ENCODE data around the gene PLA2G5. TPM values are rescaled to one million over a fixed set of nuclear protein-coding genes. Genes with fewer than 3 reads are reported as not detected.

The PLA2G5 gene
- total and polyA plus RNA-seq, 2 of the 8 experiments (the other 6 are each of a cell fraction or from before 2014, with no cell fraction given): 0.05 TPM; not detected in 1

DNA sequence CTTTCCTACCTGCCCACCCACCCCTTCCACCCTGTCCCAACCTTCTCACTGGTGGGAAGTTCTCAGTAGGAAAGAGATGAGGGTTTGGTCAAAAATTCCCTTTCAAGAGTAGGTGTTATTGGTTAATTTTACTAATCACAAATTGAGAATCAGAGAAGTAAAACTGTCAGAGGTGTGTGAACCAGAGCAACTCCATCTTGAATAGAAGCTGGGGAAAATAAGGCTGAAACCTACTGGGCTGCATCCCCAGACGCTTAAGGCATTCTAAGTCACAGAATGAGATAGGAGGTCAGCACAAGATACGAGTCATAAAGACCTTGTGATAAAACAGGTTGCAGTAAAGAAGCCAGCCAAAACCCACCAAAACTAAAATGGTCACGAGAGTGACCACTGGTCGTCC lies 37.8 kb downstream of the PLA2G5 start (continued):
- TF ChIP-seq, protein P1, sequence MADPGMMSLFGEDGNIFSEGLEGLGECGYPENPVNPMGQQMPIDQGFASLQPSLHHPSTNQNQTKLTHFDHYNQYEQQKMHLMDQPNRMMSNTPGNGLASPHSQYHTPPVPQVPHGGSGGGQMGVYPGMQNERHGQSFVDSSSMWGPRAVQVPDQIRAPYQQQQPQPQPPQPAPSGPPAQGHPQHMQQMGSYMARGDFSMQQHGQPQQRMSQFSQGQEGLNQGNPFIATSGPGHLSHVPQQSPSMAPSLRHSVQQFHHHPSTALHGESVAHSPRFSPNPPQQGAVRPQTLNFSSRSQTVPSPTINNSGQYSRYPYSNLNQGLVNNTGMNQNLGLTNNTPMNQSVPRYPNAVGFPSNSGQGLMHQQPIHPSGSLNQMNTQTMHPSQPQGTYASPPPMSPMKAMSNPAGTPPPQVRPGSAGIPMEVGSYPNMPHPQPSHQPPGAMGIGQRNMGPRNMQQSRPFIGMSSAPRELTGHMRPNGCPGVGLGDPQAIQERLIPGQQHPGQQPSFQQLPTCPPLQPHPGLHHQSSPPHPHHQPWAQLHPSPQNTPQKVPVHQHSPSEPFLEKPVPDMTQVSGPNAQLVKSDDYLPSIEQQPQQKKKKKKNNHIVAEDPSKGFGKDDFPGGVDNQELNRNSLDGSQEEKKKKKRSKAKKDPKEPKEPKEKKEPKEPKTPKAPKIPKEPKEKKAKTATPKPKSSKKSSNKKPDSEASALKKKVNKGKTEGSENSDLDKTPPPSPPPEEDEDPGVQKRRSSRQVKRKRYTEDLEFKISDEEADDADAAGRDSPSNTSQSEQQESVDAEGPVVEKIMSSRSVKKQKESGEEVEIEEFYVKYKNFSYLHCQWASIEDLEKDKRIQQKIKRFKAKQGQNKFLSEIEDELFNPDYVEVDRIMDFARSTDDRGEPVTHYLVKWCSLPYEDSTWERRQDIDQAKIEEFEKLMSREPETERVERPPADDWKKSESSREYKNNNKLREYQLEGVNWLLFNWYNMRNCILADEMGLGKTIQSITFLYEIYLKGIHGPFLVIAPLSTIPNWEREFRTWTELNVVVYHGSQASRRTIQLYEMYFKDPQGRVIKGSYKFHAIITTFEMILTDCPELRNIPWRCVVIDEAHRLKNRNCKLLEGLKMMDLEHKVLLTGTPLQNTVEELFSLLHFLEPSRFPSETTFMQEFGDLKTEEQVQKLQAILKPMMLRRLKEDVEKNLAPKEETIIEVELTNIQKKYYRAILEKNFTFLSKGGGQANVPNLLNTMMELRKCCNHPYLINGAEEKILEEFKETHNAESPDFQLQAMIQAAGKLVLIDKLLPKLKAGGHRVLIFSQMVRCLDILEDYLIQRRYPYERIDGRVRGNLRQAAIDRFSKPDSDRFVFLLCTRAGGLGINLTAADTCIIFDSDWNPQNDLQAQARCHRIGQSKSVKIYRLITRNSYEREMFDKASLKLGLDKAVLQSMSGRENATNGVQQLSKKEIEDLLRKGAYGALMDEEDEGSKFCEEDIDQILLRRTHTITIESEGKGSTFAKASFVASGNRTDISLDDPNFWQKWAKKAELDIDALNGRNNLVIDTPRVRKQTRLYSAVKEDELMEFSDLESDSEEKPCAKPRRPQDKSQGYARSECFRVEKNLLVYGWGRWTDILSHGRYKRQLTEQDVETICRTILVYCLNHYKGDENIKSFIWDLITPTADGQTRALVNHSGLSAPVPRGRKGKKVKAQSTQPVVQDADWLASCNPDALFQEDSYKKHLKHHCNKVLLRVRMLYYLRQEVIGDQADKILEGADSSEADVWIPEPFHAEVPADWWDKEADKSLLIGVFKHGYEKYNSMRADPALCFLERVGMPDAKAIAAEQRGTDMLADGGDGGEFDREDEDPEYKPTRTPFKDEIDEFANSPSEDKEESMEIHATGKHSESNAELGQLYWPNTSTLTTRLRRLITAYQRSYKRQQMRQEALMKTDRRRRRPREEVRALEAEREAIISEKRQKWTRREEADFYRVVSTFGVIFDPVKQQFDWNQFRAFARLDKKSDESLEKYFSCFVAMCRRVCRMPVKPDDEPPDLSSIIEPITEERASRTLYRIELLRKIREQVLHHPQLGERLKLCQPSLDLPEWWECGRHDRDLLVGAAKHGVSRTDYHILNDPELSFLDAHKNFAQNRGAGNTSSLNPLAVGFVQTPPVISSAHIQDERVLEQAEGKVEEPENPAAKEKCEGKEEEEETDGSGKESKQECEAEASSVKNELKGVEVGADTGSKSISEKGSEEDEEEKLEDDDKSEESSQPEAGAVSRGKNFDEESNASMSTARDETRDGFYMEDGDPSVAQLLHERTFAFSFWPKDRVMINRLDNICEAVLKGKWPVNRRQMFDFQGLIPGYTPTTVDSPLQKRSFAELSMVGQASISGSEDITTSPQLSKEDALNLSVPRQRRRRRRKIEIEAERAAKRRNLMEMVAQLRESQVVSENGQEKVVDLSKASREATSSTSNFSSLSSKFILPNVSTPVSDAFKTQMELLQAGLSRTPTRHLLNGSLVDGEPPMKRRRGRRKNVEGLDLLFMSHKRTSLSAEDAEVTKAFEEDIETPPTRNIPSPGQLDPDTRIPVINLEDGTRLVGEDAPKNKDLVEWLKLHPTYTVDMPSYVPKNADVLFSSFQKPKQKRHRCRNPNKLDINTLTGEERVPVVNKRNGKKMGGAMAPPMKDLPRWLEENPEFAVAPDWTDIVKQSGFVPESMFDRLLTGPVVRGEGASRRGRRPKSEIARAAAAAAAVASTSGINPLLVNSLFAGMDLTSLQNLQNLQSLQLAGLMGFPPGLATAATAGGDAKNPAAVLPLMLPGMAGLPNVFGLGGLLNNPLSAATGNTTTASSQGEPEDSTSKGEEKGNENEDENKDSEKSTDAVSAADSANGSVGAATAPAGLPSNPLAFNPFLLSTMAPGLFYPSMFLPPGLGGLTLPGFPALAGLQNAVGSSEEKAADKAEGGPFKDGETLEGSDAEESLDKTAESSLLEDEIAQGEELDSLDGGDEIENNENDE (IDR thresholded peaks at IDR 0.05; ENCODE audit: insufficient replicate concordance, low read length): no peak
- TF ChIP-seq RFX5 (IDR thresholded peaks at IDR 0.05; ENCODE audit: borderline replicate concordance, low read depth, low read length) (no peak), TCF12 (IDR thresholded peaks at IDR 0.05; ENCODE audit: low read depth, low read length) (no peak), RAD21 (IDR thresholded peaks at IDR 0.05 in 1 of 2, conservative IDR thresholded peaks at IDR 0.05 in 1 of 2; ENCODE audit: low read depth in 2 of 2, low read length in 2 of 2) (no peak), JUN (IDR thresholded peaks at IDR 0.05; ENCODE audit: low read depth, low read length) (no peak), CBX8 (IDR thresholded peaks at IDR 0.05; ENCODE audit: borderline replicate concordance, low read depth, low read length) (no peak), RNF2 (IDR thresholded peaks at IDR 0.05; ENCODE audit: borderline replicate concordance, low read depth, low read length, missing control alignments, poor library complexity, severe bottlenecking) (no peak), SP1 (IDR thresholded peaks at IDR 0.05; ENCODE audit: low read depth, low read length) (no peak), CREB1 (IDR thresholded peaks at IDR 0.05) (no peak)
- TF ChIP-seq, protein P2, sequence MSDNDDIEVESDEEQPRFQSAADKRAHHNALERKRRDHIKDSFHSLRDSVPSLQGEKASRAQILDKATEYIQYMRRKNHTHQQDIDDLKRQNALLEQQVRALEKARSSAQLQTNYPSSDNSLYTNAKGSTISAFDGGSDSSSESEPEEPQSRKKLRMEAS (IDR thresholded peaks at IDR 0.05): no peak
- TF ChIP-seq, protein P3, sequence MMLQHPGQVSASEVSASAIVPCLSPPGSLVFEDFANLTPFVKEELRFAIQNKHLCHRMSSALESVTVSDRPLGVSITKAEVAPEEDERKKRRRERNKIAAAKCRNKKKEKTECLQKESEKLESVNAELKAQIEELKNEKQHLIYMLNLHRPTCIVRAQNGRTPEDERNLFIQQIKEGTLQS (IDR thresholded peaks at IDR 0.05; ENCODE audit: insufficient read depth, low read depth, low read length): no peak
